ENCODE measurements around the gene BORCS6. TPM values are rescaled to one million over a fixed set of nuclear protein-coding genes. Genes with fewer than 3 reads are reported as not detected.

BORCS6 gene
- total and polyA plus RNA-seq, 2 of the 13 experiments (the other 11 are each of a cell fraction or from before 2014, with no cell fraction given) = 2.0 to 5.1 TPM

- no peak for TF ChIP-seq JUN (CRISPR knock-in tag; IDR thresholded peaks at IDR 0.05)
- TF ChIP-seq ZSCAN22 (CRISPR knock-in tag; IDR thresholded peaks at IDR 0.05) = no peak
- peak; percentile 18; the same call in 1 of the 2 replicates for TF ChIP-seq ZNF609 (CRISPR knock-in tag; IDR thresholded peaks at IDR 0.05; ENCODE audit: borderline replicate concordance)
- no peak for TF ChIP-seq NBN (conservative IDR thresholded peaks at IDR 0.05)
- peak; percentile 82 for TF ChIP-seq NR2C2 (CRISPR knock-in tag; IDR thresholded peaks at IDR 0.05; ENCODE audit: borderline replicate concordance)
- TF ChIP-seq ZNF563 (CRISPR knock-in tag; IDR thresholded peaks at IDR 0.05) = no peak
- TF ChIP-seq ZNF12 (CRISPR knock-in tag; IDR thresholded peaks at IDR 0.05) = no peak
- no peak for TF ChIP-seq DPF2 (CRISPR knock-in tag; IDR thresholded peaks at IDR 0.05; ENCODE audit: borderline replicate concordance, low read depth)
- TF ChIP-seq ZNF275 (CRISPR knock-in tag; IDR thresholded peaks at IDR 0.05; ENCODE audit: borderline replicate concordance) = no peak
- no peak for TF ChIP-seq SOX6 (IDR thresholded peaks at IDR 0.05)
- peak; percentile 54; the same call in 1 of the 2 replicates for TF ChIP-seq SOX6 (CRISPR knock-in tag; IDR thresholded peaks at IDR 0.05)
- peak; percentile 88 for TF ChIP-seq ATF1 (CRISPR knock-in tag; IDR thresholded peaks at IDR 0.05)
- no peak for TF ChIP-seq ZNF546 (CRISPR knock-in tag; conservative IDR thresholded peaks at IDR 0.05)
- TF ChIP-seq SPEN (CRISPR knock-in tag; IDR thresholded peaks at IDR 0.05; ENCODE audit: low read depth) = no peak
- no peak for TF ChIP-seq ZNF720 (CRISPR knock-in tag; IDR thresholded peaks at IDR 0.05)
- TF ChIP-seq ZNF687 (CRISPR knock-in tag; IDR thresholded peaks at IDR 0.05) = peak; percentile 80
- no peak for TF ChIP-seq TRIM22 (IDR thresholded peaks at IDR 0.05)
- TF ChIP-seq POLR2AphosphoS2 (IDR thresholded peaks at IDR 0.05; ENCODE audit: low read depth, low read length) = peak; percentile 43; the same call in 1 of the 2 replicates
- no peak for TF ChIP-seq NFKBIZ (CRISPR knock-in tag; IDR thresholded peaks at IDR 0.05)
Observed at GRCh38 chr17:8156246-8156992, 33.6 kb downstream of the BORCS6 start (continued).

Data from HepG2 (cell line).